Measurements from ENCODE around the gene YEATS2. TPM values are rescaled to one million over a fixed set of nuclear protein-coding genes. Genes with fewer than 3 reads are reported as not detected.

The YEATS2 gene
- 22.2 and 29.1 TPM in 2 replicates for total RNA-seq

GRCh38 chr3:183697610-183698317 is at the start of gene YEATS2:
YEATS2 (plus strand) TSS chr3:183697797; CDS start chr3:183715163, 17,366 bp downstream.

DNA sequence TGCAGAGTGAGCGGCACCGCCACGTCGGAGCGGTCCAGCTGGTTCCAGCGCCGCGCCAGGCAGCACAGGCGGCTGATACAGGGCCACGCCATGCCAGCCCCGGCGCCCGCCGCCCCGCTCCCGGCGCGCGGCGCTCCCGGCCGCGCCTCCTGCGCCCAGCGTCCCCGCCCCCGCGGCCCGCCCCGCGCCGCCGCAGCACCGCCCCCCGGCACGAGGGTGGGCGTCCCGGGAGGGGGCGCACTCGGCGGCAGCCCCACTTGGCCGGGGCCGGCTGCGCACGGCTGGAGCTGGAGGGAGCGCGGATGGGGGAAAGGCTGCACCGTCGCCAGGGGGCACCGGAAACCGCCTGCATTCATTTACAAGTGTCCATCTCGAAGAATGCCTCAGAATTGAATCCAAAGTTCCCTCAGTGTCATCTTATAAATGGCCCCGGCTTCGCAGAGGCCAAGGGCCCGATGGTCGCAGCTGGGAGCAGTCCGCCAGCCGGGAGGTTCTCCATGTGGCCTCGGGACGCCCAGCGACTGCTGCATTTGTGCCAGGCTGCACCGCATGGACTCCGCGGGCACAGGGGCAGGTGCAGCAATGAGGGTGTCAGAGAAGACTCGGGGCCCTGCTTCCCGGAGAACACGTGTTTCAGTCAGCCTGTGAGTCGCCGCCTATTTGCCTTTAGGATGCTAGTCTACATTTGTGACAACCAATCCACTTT is 128.0 kb downstream of the YEATS2 start, which contains the start of gene MAP6D1:
MAP6D1 (minus strand) TSS at position 122 of the 706 bp plus-strand sequence; CDS start at position 92, 30 bp downstream.

Other genes starting within 250 kb of the YEATS2 start
- gene KLHL6, start 142.1 kb upstream of the YEATS2 start, total RNA-seq, result 0.06 TPM in 1 of 2 replicates, not detected in the other
- gene KLHL24, start 62.2 kb upstream of the YEATS2 start, total RNA-seq, result 24.8 and 49.4 TPM in 2 replicates
- gene MAP6D1, start 127.8 kb downstream of the YEATS2 start, total RNA-seq, result 2.6 and 2.7 TPM in 2 replicates
- 26.4 and 44.7 TPM in 2 replicates for gene PARL, start 187.1 kb downstream of the YEATS2 start, total RNA-seq